Measurements from ENCODE around the gene COLQ.

DNA sequence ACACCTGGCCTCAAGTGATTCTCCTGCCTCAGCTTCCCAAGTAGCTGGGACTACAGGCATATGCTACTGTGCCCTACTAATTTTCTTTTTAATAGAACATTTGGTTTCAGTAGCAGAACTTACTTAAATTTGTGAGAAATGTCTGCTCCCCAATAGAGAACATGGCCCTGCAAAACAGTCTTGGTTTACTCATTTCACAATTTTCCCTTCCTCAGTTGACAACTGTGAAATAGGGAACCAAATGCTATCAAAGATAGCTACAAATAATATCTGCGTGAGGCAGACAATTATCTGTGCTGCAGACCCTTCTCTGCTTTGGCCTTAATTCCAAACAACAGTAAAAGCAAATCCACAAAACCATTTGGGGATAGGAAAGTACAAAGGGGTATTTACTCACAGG, 116.7 kb downstream of the COLQ start:
- TF ChIP-seq, protein P1, sequence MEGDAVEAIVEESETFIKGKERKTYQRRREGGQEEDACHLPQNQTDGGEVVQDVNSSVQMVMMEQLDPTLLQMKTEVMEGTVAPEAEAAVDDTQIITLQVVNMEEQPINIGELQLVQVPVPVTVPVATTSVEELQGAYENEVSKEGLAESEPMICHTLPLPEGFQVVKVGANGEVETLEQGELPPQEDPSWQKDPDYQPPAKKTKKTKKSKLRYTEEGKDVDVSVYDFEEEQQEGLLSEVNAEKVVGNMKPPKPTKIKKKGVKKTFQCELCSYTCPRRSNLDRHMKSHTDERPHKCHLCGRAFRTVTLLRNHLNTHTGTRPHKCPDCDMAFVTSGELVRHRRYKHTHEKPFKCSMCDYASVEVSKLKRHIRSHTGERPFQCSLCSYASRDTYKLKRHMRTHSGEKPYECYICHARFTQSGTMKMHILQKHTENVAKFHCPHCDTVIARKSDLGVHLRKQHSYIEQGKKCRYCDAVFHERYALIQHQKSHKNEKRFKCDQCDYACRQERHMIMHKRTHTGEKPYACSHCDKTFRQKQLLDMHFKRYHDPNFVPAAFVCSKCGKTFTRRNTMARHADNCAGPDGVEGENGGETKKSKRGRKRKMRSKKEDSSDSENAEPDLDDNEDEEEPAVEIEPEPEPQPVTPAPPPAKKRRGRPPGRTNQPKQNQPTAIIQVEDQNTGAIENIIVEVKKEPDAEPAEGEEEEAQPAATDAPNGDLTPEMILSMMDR (IDR thresholded peaks at IDR 0.05): no peak
- TF ChIP-seq POLR2A (IDR thresholded peaks at IDR 0.05): no peak
